ENCODE data around the gene PNMT.
"Not testable (repeated sequence)": the region's sequence is repeated elsewhere in the genome, so short reads cannot be mapped to it uniquely, and the experiment has no call there.

PNMT gene

GRCh38 chr17:39687546-39688474 lies 19.6 kb downstream of the PNMT start, which contains the start of gene PGAP3:
Gene PGAP3 (minus strand): TSS chr17:39688057. CDS start chr17:39688014, 43 bp downstream.
- DNase-seq (ENCODE audit: low spot score) = peak; percentile 84

DNA sequence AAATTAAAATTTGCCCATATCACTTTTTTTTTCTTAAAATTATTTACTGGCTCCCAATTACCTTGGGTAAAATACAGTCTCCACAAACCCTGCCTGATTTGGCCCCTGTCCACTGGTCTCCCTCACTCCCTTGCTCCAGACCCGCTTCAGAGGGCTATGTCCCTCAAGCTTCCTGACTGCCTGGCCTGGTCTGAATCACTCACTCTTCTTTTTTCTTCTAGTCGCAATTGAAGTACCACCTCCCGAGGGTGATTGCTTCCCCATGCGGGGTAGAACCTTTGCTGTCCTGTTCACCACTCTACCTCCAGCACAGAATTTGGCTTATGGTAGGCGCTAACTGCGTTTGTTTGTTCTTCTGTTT lies 20.2 kb downstream of the PNMT start:
- DNase-seq (ENCODE audit: low spot score) = no peak

DNA sequence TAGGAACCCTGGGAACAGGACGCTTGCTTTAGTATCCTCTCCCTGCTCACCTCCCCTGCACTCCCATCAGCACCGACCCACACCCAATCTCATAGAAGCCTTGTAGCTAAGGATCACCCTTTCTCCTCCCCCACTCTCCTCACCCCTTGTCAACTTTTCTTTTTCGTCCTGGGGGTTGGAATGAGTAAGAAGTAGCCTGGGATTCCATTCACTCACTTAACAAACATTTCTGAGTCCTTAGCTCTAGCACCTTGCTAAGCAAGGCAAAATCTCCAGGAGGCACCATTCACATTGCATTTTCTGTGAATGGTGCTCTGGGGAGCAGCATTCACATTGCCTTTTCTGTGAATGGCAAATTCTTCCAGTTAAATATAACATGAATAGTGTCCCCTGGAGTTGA lies 20.7 kb downstream of the PNMT start:
- DNase-seq (ENCODE audit: low spot score) = no peak

DNA sequence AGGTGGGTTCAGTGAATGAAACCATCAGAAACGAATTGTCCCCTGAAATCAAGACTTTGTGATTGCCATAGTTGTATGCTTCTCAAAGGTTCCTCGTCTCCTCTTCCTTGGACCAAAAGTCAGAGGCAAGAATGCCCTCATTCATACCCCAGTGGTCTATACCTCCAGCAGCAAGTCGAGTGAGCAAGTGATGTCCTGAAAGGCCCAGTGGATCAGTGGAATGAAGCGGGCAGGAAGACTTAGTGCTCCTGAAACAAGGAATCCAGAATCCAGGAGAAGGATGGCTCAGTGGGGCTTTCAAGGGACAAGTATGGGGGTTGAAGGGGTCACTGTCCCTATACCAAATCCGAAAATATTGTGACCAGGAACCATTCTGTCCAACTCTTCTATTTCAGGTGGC lies 26.3 kb downstream of the PNMT start:
- no peak for DNase-seq (ENCODE audit: low spot score)

- DNase-seq (ENCODE audit: low spot score) = no peak
These were observed 26.8 kb downstream of the PNMT start for GRCh38 chr17:39695089-39695474.

- DNase-seq (ENCODE audit: low spot score) = no peak
These were observed 28.5 kb downstream of the PNMT start for GRCh38 chr17:39696731-39697130.

GRCh38 chr17:39697961-39698360 lies 29.7 kb downstream of the PNMT start:
- DNase-seq (ENCODE audit: low spot score) = no peak

DNA sequence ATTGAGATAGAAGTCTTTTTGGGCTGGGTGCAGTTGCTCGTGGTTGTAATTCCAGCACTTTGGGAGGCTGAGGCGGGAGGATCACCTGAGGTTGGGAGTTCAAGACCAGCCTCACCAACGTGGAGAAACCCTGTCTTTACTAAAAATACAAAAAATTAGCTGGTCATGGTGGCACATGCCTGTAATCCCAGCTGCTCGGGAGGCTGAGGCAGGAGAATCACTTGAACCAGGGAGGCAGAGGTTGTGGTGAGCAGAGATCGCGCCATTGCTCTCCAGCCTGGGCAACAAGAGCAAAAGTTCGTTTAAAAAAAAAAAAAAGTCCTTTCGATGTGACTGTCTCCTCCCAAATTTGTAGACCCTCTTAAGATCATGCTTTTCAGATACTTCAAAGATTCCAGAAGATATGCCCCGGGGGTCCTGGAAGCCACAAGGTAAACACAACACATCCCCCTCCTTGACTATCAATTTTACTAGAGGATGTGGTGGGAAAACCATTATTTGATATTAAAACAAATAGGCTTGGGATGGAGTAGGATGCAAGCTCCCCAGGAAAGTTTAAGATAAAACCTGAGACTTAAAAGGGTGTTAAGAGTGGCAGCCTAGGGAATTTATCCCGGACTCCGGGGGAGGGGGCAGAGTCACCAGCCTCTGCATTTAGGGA lies 31.0 kb downstream of the PNMT start:
- DNase-seq (ENCODE audit: low spot score) = not testable (repeated sequence)

GRCh38 chr17:39699818-39700147 lies 31.5 kb downstream of the PNMT start, which contains the start of gene ERBB2:
Gene ERBB2 (plus strand): TSS chr17:39700064. CDS start chr17:39700239, 175 bp downstream.
- no peak for DNase-seq (ENCODE audit: low spot score)

DNA sequence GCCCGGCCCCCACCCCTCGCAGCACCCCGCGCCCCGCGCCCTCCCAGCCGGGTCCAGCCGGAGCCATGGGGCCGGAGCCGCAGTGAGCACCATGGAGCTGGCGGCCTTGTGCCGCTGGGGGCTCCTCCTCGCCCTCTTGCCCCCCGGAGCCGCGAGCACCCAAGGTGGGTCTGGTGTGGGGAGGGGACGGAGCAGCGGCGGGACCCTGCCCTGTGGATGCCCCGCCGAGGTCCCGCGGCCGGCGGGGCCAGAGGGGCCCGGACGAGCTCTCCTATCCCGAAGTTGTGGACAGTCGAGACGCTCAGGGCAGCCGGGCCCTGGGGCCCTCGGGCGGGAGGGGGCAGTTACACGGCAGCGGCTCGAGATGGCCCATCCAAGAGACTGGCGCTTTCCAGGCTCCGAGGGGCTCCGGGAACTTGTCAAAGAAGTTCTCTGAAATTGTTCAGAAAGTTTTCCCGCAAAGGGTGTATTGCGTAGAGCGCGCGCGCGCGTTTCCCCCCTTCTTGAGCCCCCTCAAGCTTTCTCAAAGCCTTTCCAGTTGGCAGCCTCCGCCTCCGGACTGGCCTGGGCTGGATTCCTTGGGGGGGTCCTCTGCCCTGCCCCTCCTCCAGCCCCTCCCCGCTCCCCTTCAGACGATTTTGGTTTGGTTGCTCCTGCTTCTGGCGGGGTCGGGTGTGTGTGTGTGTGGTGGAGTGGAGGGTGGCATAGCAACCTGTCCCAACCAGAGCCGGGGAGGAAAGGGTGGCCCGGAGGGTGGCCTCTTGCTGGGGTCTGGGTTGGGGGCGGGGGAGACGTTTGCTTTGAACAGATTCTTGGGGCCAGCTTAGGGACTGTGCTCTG lies 32.1 kb downstream of the PNMT start:
- DNase-seq (ENCODE audit: low spot score) = no peak

- DNase-seq (ENCODE audit: low spot score) = no peak
These were observed 32.9 kb downstream of the PNMT start for GRCh38 chr17:39701012-39701783.

DNA sequence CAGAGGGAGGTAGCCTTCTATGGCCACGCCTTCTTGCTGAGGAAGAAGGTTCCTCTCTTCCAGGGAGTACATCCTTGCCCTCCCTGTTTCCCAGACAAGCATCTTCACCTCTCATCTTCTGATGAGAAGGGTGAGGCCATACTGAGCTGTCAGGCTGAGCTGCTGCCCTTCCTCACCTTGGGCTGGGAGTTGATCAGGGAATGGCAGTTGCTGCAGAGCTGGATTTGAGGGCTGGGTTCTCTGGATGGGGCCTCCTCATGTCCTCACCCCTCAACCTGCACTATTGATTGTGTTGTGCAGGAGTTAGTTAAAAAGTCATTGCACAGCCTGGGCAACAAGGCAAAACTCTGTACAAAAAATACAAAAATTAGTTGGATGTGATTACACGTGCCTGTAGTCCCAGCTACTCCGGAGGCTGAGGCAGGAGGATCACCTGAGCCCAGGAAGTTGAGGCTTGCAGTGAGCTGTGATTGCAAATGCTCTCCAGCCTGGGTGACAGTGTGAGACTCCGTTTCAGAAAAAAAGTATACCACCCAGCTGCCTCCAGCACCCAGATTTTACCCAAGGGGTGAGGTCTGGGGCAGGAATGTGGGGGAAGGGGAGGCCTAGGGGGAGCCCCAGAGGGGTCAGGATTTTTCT lies 33.6 kb downstream of the PNMT start:
- no peak for DNase-seq (ENCODE audit: low spot score)

- DNase-seq (ENCODE audit: low spot score) = no peak
These were observed 34.9 kb downstream of the PNMT start for GRCh38 chr17:39702901-39703893.

- no peak for DNase-seq (ENCODE audit: low spot score)
These were observed 35.7 kb downstream of the PNMT start for GRCh38 chr17:39703913-39704312.

DNA sequence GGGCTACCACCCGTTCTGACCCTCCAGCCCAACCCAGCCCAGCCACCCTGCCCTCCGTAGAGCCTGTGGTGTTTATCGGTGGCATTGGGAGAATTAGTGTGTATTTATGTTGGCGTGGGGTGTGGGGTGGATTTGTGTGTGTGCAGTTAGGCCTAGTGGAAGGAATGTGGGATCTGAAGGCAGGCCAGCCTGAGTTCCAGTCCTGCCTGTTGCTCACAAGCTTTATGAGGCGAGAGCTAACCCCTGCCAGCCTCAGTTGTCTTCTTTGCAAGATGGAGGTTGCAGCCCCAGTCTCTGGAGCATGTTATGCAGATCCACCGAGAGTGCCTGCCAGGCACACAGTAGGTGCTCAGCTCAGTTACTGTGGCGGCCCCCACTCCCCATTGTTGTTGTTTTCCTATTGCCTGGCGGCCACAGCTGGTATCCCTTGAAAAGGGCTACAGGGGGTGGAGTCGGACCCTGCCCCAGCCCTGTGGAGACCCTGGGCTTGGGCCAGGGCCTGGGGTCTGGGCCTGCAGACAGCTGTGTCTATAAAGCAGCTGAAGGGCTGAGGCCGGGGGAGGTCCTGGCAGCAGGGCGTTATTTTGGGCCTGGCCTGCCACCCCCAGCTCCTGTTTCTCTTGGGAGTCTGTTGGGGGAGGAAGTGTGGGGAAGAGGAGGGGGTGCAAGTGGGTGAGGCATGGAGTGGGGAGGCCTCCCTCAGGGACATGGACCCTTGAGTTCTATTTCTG lies 36.7 kb downstream of the PNMT start:
- no peak for DNase-seq (ENCODE audit: low spot score)

- DNase-seq (ENCODE audit: low spot score) = no peak
These were observed 37.6 kb downstream of the PNMT start for GRCh38 chr17:39705786-39706348.

- no peak for DNase-seq (ENCODE audit: low spot score)
These were observed 38.1 kb downstream of the PNMT start for GRCh38 chr17:39706383-39706782.

GRCh38 chr17:39706921-39707337 lies 38.7 kb downstream of the PNMT start:
- no peak for DNase-seq (ENCODE audit: low spot score)

All from activated CD4-positive, alpha-beta T cell treated with anti-CD3 and anti-CD28 coated beads, Interleukin-2, Interleukin-4, amounts not matched to agents 100 ng/mL and 50 ng/mL, durations not matched to agents 16 hours and 8 hours (primary cell).